Measurements from ENCODE around the gene MALAT1. TPM values are rescaled to one million over a fixed set of nuclear protein-coding genes. Genes with fewer than 3 reads are reported as not detected.
A peak's percentile ranks its signal among the peaks of the same experiment; 100 is the strongest.

MALAT1 gene
- total and polyA plus RNA-seq, 2 of the 13 experiments (the other 11 are each of a cell fraction or from before 2014, with no cell fraction given) = 143 to 1,237 TPM

- no peak for TF ChIP-seq ZNF281 (CRISPR knock-in tag; IDR thresholded peaks at IDR 0.05; ENCODE audit: borderline replicate concordance)
- TF ChIP-seq ZNF17 (CRISPR knock-in tag; IDR thresholded peaks at IDR 0.05) = no peak
- peak; percentile 93 for TF ChIP-seq PRDM10 (CRISPR knock-in tag; IDR thresholded peaks at IDR 0.05; ENCODE audit: low read depth)
- TF ChIP-seq ZBTB44 (CRISPR knock-in tag; IDR thresholded peaks at IDR 0.05) = no peak
- no peak for TF ChIP-seq YEATS4 (CRISPR knock-in tag; IDR thresholded peaks at IDR 0.05; ENCODE audit: borderline replicate concordance)
- TF ChIP-seq ATF7-NPFF (CRISPR knock-in tag; IDR thresholded peaks at IDR 0.05; ENCODE audit: low read depth) = 0 out of 2 replicates have a peak, but pooled peaks have one; percentile 34
- TF ChIP-seq ZNF552 (CRISPR knock-in tag; IDR thresholded peaks at IDR 0.05; ENCODE audit: borderline replicate concordance) = no peak
- no peak for TF ChIP-seq ATM (IDR thresholded peaks at IDR 0.05; ENCODE audit: borderline replicate concordance)
- no peak for TF ChIP-seq RFXAP (CRISPR knock-in tag; IDR thresholded peaks at IDR 0.05; ENCODE audit: borderline replicate concordance)
- no peak for TF ChIP-seq CERS6 (CRISPR knock-in tag; IDR thresholded peaks at IDR 0.05)
- no peak for TF ChIP-seq ZNF256 (CRISPR knock-in tag; conservative IDR thresholded peaks at IDR 0.05)
- TF ChIP-seq PATZ1 (CRISPR knock-in tag; IDR thresholded peaks at IDR 0.05) = 0 out of 2 replicates have a peak, but pooled peaks have one; percentile 20
Measured at GRCh38 chr11:65506772-65507505, 8.1 kb downstream of the MALAT1 start (continued).

Data from HepG2 (cell line).